ENCODE results near the gene S100A7A.

Gene S100A7A

DNA sequence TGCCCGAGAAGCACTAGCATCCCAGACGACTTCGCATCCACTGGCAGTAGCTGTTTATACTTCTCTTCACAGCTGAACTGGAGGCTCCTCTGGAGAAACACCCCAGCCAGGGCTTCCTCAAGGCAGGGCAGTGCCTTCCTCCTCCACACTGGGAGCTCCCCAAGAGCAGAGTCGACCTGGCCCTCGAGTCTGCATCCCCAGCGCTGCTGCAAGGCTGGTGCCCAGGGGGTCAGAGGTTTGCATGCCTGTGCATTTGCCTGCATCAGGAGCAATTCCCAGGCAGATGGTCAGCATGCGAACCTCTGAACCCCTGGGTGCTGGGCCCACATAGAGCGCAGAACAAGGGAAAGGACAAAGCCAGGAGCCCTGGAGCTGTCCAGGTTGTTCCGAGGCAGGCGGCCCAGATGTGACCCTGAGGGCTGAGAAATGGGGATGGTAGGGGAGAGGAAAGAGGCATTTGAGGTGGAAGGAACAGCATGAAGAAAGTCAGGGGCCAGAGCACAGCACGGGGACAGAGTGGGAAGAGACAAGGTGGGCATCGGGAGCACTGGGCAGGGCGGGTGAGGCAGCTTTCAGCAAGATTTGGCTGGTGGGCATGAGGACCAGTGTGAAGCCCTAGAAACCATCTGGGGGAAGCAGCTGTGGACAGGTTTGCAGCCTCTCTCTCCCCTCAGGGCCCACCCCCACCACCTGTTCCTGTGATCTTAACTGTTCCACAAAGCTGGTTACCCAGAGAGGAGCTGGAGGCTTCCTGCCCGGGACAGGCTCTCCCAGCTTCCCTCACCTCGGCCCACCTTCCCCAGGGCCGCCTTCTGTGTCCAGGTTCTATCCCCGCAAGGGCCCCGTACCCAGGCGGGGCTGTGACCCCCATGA is 19.0 kb upstream of the S100A7A start:
- Histone ChIP-seq H3K4me1 (ENCODE audit: control insufficient read depth in 2 of 2, insufficient read depth in 1 of 2, low read depth in 1 of 2, low read length in 2 of 2) (no peaks in the 10 kb centered on the region), H3K27me3 (ENCODE audit: control insufficient read depth in 3 of 3, insufficient read depth in 3 of 3, low read depth in 1 of 3, low read length in 3 of 3) (peaks cover 0 to 46% (median 0%) of the 10 kb centered on the region in 3 experiments), H3K9ac (ENCODE audit: low read depth, low read length, poor library complexity) (no peak overlapping the region), H3K36me3 (replicated peaks in 1 of 2; ENCODE audit: control insufficient read depth in 2 of 2, insufficient read depth in 2 of 2, low read length in 2 of 2) (no peaks in the 10 kb centered on the region), H2AFZ (ENCODE audit: low read length) (no peak overlapping the region), H2AK5ac (ENCODE audit: low read depth, low read length) (no peak overlapping the region), H4K91ac (ENCODE audit: low read depth, low read length, poor library complexity) (peak overlapping the region; percentile 6), H2BK5ac (ENCODE audit: low read length) (no peak overlapping the region), H2BK120ac (ENCODE audit: low read depth, low read length) (no peak overlapping the region), H3K4me2 (ENCODE audit: insufficient read depth, low read length, poor library complexity, severe bottlenecking) (no peak overlapping the region), H2BK15ac (ENCODE audit: low read length) (no peak overlapping the region), H4K8ac (ENCODE audit: low read depth, low read length) (no peak overlapping the region), H2BK12ac (ENCODE audit: low read length) (no peak overlapping the region), H3K4me3 (ENCODE audit: low read length in 2 of 2) (no peak overlapping the region), H3K23ac (ENCODE audit: low read depth, low read length, poor library complexity) (peak overlapping the region; percentile 25), H3K27ac (replicated peaks; ENCODE audit: low read length) (no peak overlapping the region), H3K9me3 (replicated peaks in 1 of 2; ENCODE audit: control insufficient read depth in 2 of 2, insufficient read depth in 1 of 2, low read depth in 1 of 2, low read length in 2 of 2) (no peaks in the 10 kb centered on the region), H3K79me1 (ENCODE audit: low read depth, low read length) (no peaks in the 10 kb centered on the region), H3K18ac (ENCODE audit: low read length) (no peak overlapping the region), H3K14ac (ENCODE audit: low read length) (peak overlapping the region; percentile 1), H3K4ac (ENCODE audit: low read length) (no peak overlapping the region)
- WGBS, 2 donors (ENCODE audit: extremely low coverage in 2 of 2, insufficient read length in 2 of 2, insufficient replicate concordance in 1 of 2) = no CpG with 5 or more reads among the region's 19 CpGs
- DNase-seq (ENCODE audit: low spot score) = no peak

DNA sequence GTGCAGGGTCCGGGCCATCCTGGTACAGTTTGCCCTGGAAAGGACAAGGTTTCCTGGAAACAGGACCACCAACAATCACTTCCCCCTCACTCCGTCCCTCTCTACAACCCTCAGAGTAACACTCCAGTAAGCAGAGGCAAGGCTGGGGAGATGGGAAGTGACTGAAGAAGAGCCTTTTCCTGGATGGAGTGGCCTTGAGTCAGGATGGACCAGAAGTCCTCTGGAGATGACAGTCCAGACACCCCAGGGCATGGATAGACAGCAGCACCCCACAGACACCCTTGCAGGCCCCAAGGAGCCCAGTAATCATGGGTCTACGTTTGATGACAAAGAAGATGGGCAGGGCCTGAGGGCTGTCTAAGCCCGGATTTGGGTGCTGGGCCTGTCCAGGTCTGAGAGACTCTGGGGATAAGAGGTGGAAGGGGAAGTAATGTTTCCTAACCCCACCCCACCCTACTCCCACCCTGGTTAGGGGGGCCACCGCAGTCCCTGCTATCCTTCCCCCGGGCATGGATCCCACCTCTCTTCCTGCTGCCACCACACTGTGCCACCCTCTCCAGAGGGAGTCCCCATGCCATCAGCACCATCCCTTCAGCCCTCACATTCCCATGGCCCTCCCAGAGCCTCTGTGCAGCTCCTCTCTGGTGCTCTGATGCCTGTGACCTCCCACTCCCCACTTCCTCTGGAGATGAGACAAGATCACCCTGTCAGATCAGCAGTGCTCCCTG is 18.2 kb upstream of the S100A7A start:
- no CpG with 5 or more reads among the region's 6 CpGs for WGBS, 2 donors (ENCODE audit: extremely low coverage in 2 of 2, insufficient read length in 2 of 2, insufficient replicate concordance in 1 of 2)
- H3K4me2 ChIP-seq (ENCODE audit: insufficient read depth, low read length, poor library complexity, severe bottlenecking) = no peak overlapping the region

DNA sequence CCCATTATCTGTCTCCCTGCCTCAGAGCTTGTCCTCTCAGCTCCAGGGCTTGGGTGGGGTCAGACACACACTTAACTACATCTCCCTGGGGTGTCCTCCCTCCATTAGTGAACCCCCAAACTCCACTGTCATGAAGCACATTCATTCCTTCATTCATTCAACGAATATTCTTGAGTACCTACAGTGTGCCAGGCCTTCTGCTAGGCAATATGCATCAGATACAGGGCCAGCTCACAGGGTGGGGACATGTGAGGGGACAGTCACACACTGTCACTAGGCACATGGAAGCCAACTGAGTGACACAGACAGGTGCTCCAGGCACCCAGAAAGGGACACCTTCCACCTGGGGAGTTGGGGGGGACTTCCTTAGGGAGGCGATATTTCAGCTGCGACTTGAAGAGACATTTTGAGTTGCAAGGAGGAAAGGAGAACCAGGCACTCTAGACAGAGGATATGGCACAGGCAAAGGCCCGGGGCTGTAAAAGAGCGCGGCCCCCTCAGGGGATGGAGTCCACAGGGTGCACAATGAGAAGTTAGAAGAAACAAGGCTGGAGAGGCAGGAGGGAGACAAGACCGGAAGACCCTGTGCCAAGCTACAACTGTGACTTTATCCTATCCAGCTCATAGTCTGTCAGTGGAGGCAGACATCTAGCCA is 16.8 kb upstream of the S100A7A start:
- Histone ChIP-seq H2BK120ac (ENCODE audit: low read depth, low read length) (no peak overlapping the region), H2AK5ac (ENCODE audit: low read depth, low read length) (no peak overlapping the region), H2AFZ (ENCODE audit: low read length) (no peak overlapping the region), H3K23ac (ENCODE audit: low read depth, low read length, poor library complexity) (no peak overlapping the region), H3K27ac (replicated peaks; ENCODE audit: low read length) (no peak overlapping the region), H3K27me3 (ENCODE audit: control insufficient read depth in 3 of 3, insufficient read depth in 3 of 3, low read depth in 1 of 3, low read length in 3 of 3) (peaks cover 0 to 54% (median 0%) of the 10 kb centered on the region in 3 experiments), H3K4me2 (ENCODE audit: insufficient read depth, low read length, poor library complexity, severe bottlenecking) (no peak overlapping the region), H3K14ac (ENCODE audit: low read length) (no peak overlapping the region), H3K79me1 (ENCODE audit: low read depth, low read length) (no peaks in the 10 kb centered on the region), H4K8ac (ENCODE audit: low read depth, low read length) (no peak overlapping the region), H2BK12ac (ENCODE audit: low read length) (no peak overlapping the region), H3K4me3 (ENCODE audit: low read length in 2 of 2) (no peak overlapping the region), H3K18ac (ENCODE audit: low read length) (no peak overlapping the region), H3K9ac (ENCODE audit: low read depth, low read length, poor library complexity) (no peak overlapping the region), H3K4me1 (ENCODE audit: control insufficient read depth in 2 of 2, insufficient read depth in 1 of 2, low read depth in 1 of 2, low read length in 2 of 2) (no peaks in the 10 kb centered on the region), H3K4ac (ENCODE audit: low read length) (no peak overlapping the region), H3K9me3 (replicated peaks in 1 of 2; ENCODE audit: control insufficient read depth in 2 of 2, insufficient read depth in 1 of 2, low read depth in 1 of 2, low read length in 2 of 2) (no peaks in the 10 kb centered on the region), H3K36me3 (replicated peaks in 1 of 2; ENCODE audit: control insufficient read depth in 2 of 2, insufficient read depth in 2 of 2, low read length in 2 of 2) (no peaks in the 10 kb centered on the region), H2BK5ac (ENCODE audit: low read length) (no peak overlapping the region), H2BK15ac (ENCODE audit: low read length) (no peak overlapping the region), H4K91ac (ENCODE audit: low read depth, low read length, poor library complexity) (no peak overlapping the region)
- WGBS, 2 donors (ENCODE audit: extremely low coverage in 2 of 2, insufficient read length in 2 of 2, insufficient replicate concordance in 1 of 2) = no CpG with 5 or more reads among the region's 7 CpGs
- no peak for DNase-seq (ENCODE audit: low spot score)

More for the DNA sequence above, 18.2 kb upstream of the S100A7A start:
- H3K4me3 ChIP-seq (ENCODE audit: low read length in 2 of 2) = no peak overlapping the region
- no peaks in the 10 kb centered on the region for H3K4me1 ChIP-seq (ENCODE audit: control insufficient read depth in 2 of 2, insufficient read depth in 1 of 2, low read depth in 1 of 2, low read length in 2 of 2)
- H3K23ac ChIP-seq (ENCODE audit: low read depth, low read length, poor library complexity) = no peak overlapping the region
- H3K36me3 ChIP-seq (replicated peaks in 1 of 2; ENCODE audit: control insufficient read depth in 2 of 2, insufficient read depth in 2 of 2, low read length in 2 of 2) = no peaks in the 10 kb centered on the region
- H2BK5ac ChIP-seq (ENCODE audit: low read length) = no peak overlapping the region
- H3K14ac ChIP-seq (ENCODE audit: low read length) = no peak overlapping the region
- H4K91ac ChIP-seq (ENCODE audit: low read depth, low read length, poor library complexity) = no peak overlapping the region
- H2AFZ ChIP-seq (ENCODE audit: low read length) = no peak overlapping the region
- no peak overlapping the region for H3K4ac ChIP-seq (ENCODE audit: low read length)
- H3K27me3 ChIP-seq (ENCODE audit: control insufficient read depth in 3 of 3, insufficient read depth in 3 of 3, low read depth in 1 of 3, low read length in 3 of 3) = peaks cover 0 to 49% (median 0%) of the 10 kb centered on the region in 3 experiments
- H3K9ac ChIP-seq (ENCODE audit: low read depth, low read length, poor library complexity) = no peak overlapping the region
- H2BK120ac ChIP-seq (ENCODE audit: low read depth, low read length) = no peak overlapping the region
- no peaks in the 10 kb centered on the region for H3K9me3 ChIP-seq (replicated peaks in 1 of 2; ENCODE audit: control insufficient read depth in 2 of 2, insufficient read depth in 1 of 2, low read depth in 1 of 2, low read length in 2 of 2)
- H4K8ac ChIP-seq (ENCODE audit: low read depth, low read length) = no peak overlapping the region
- no peak overlapping the region for H2AK5ac ChIP-seq (ENCODE audit: low read depth, low read length)
- no peak overlapping the region for H3K27ac ChIP-seq (replicated peaks; ENCODE audit: low read length)
- no peaks in the 10 kb centered on the region for H3K79me1 ChIP-seq (ENCODE audit: low read depth, low read length)
- H2BK15ac ChIP-seq (ENCODE audit: low read length) = no peak overlapping the region
- H2BK12ac ChIP-seq (ENCODE audit: low read length) = no peak overlapping the region
- no peak overlapping the region for H3K18ac ChIP-seq (ENCODE audit: low read length)
- DNase-seq (ENCODE audit: low spot score) = no peak

- no peak overlapping the region for H3K4me3 ChIP-seq (ENCODE audit: low read length in 2 of 2)
- no peaks in the 10 kb centered on the region for H3K79me1 ChIP-seq (ENCODE audit: low read depth, low read length)
- no peak overlapping the region for H2BK15ac ChIP-seq (ENCODE audit: low read length)
- H3K4me2 ChIP-seq (ENCODE audit: insufficient read depth, low read length, poor library complexity, severe bottlenecking) = no peak overlapping the region
- H2AFZ ChIP-seq (ENCODE audit: low read length) = no peak overlapping the region
- no peak overlapping the region for H3K27ac ChIP-seq (replicated peaks; ENCODE audit: low read length)
- no peak overlapping the region for H3K18ac ChIP-seq (ENCODE audit: low read length)
- DNase-seq (ENCODE audit: low spot score) = no peak
- no peak overlapping the region for H3K14ac ChIP-seq (ENCODE audit: low read length)
- H2BK5ac ChIP-seq (ENCODE audit: low read length) = no peak overlapping the region
- H2AK5ac ChIP-seq (ENCODE audit: low read depth, low read length) = no peak overlapping the region
- no peaks in the 10 kb centered on the region for H3K9me3 ChIP-seq (replicated peaks in 1 of 2; ENCODE audit: control insufficient read depth in 2 of 2, insufficient read depth in 1 of 2, low read depth in 1 of 2, low read length in 2 of 2)
- H3K4me1 ChIP-seq (ENCODE audit: control insufficient read depth in 2 of 2, insufficient read depth in 1 of 2, low read depth in 1 of 2, low read length in 2 of 2) = no peaks in the 10 kb centered on the region
- H3K36me3 ChIP-seq (replicated peaks in 1 of 2; ENCODE audit: control insufficient read depth in 2 of 2, insufficient read depth in 2 of 2, low read length in 2 of 2) = no peaks in the 10 kb centered on the region
- H3K4ac ChIP-seq (ENCODE audit: low read length) = no peak overlapping the region
- H3K27me3 ChIP-seq (ENCODE audit: control insufficient read depth in 3 of 3, insufficient read depth in 3 of 3, low read depth in 1 of 3, low read length in 3 of 3) = peaks cover 0 to 50% (median 0%) of the 10 kb centered on the region in 3 experiments
- H4K8ac ChIP-seq (ENCODE audit: low read depth, low read length) = no peak overlapping the region
- H4K91ac ChIP-seq (ENCODE audit: low read depth, low read length, poor library complexity) = no peak overlapping the region
- no CpG with 5 or more reads among the region's 5 CpGs for WGBS, 2 donors (ENCODE audit: extremely low coverage in 2 of 2, insufficient read length in 2 of 2, insufficient replicate concordance in 1 of 2)
- H2BK12ac ChIP-seq (ENCODE audit: low read length) = no peak overlapping the region
- no peak overlapping the region for H3K9ac ChIP-seq (ENCODE audit: low read depth, low read length, poor library complexity)
- H3K23ac ChIP-seq (ENCODE audit: low read depth, low read length, poor library complexity) = no peak overlapping the region
- H2BK120ac ChIP-seq (ENCODE audit: low read depth, low read length) = no peak overlapping the region
Observed at GRCh38 chr1:153400244-153400643, 16.1 kb upstream of the S100A7A start.
